Hematopoietic multipotent progenitor cell treated with erythropoietin and hydrocortisone succinate and interleukin-3 and kit ligand, for 15 days (in vitro differentiated cells): ENCODE data around the gene COPG2.
"Not testable (repeated sequence)": the region's sequence is repeated elsewhere in the genome, so short reads cannot be mapped to it uniquely, and the experiment has no call there.

Experiments
- DNase-seq: peaks from one replicate; pipeline ENCODE4 v3.0.0-alpha.2; 2015; ENCODE audit warnings: low spot score

COPG2 gene

GRCh38 chr7:130566168-130566897, 102.2 kb downstream of the COPG2 start:
- no peak for DNase-seq

- DNase-seq, result no peak
Measured at GRCh38 chr7:130560972-130561371, 107.6 kb downstream of the COPG2 start.

GRCh38 chr7:130559184-130559583, 109.4 kb downstream of the COPG2 start:
- no peak for DNase-seq

GRCh38 chr7:130554481-130554880, 114.1 kb downstream of the COPG2 start:
- DNase-seq, result no peak

- no peak for DNase-seq
Measured at GRCh38 chr7:130553398-130554029, 115.0 kb downstream of the COPG2 start.

GRCh38 chr7:130544356-130544755, 124.2 kb downstream of the COPG2 start:
- DNase-seq, result no peak

- no peak for DNase-seq
Measured at GRCh38 chr7:130543487-130544010, 125.0 kb downstream of the COPG2 start.

GRCh38 chr7:130542297-130542696, 126.3 kb downstream of the COPG2 start:
- DNase-seq, result not testable (repeated sequence)

GRCh38 chr7:130541287-130541686, 127.3 kb downstream of the COPG2 start:
- not testable (repeated sequence) for DNase-seq

- not testable (repeated sequence) for DNase-seq
Measured at GRCh38 chr7:130537894-130538293, 130.7 kb downstream of the COPG2 start.

- no peak for DNase-seq
Measured at GRCh38 chr7:130529417-130529816, 139.1 kb downstream of the COPG2 start.

- DNase-seq, result not testable (repeated sequence)
Measured at GRCh38 chr7:130527752-130528355, 140.7 kb downstream of the COPG2 start.

- no peak for DNase-seq
Measured at GRCh38 chr7:130524628-130525027, 143.9 kb downstream of the COPG2 start.

- not testable (repeated sequence) for DNase-seq
Measured at GRCh38 chr7:130523519-130524125, 144.9 kb downstream of the COPG2 start.

GRCh38 chr7:130521258-130521951, 147.1 kb downstream of the COPG2 start:
- no peak for DNase-seq

- no peak for DNase-seq
Measured at GRCh38 chr7:130515315-130516040, 153.1 kb downstream of the COPG2 start.

- no peak for DNase-seq
Measured at GRCh38 chr7:130513447-130513846, 155.1 kb downstream of the COPG2 start.

- not testable (repeated sequence) for DNase-seq
Measured at GRCh38 chr7:130512038-130512437, 156.5 kb downstream of the COPG2 start.

- no peak for DNase-seq
Measured at GRCh38 chr7:130506358-130506757, 162.2 kb downstream of the COPG2 start.

- DNase-seq, result no peak
Measured at GRCh38 chr7:130505753-130506152, 162.8 kb downstream of the COPG2 start.

GRCh38 chr7:130500910-130501309, 167.6 kb downstream of the COPG2 start:
- no peak for DNase-seq
